NCI-H510A treated with DMSO at 0.1 percent for 48 hours (cell line): ENCODE results near the gene SLBP.

Experiments
- DNase-seq: peaks from one replicate; lab custom pipeline; 2025; lab: John Stamatoyannopoulos, UW

Gene SLBP

GRCh38 chr4:1653776-1654175 is 58.3 kb downstream of the SLBP start:
- DNase-seq, result no peak

- DNase-seq, result no peak
These were observed 60.0 kb downstream of the SLBP start for GRCh38 chr4:1652088-1652487.

- no peak for DNase-seq
These were observed 60.5 kb downstream of the SLBP start for GRCh38 chr4:1651609-1652008.

- DNase-seq, result no peak
These were observed 63.2 kb downstream of the SLBP start for GRCh38 chr4:1648962-1649361.

GRCh38 chr4:1647432-1647831 is 64.7 kb downstream of the SLBP start:
- no peak for DNase-seq

GRCh38 chr4:1646690-1647089 is 65.4 kb downstream of the SLBP start:
- no peak for DNase-seq

- DNase-seq, result peak; percentile 35
These were observed 67.0 kb downstream of the SLBP start for GRCh38 chr4:1644891-1645657.

- DNase-seq, result no peak
These were observed 68.0 kb downstream of the SLBP start for GRCh38 chr4:1643971-1644735.
